Endodermal cell (in vitro differentiated cells): Measurements from ENCODE around the gene ZNF775. TPM values are rescaled to one million over a fixed set of nuclear protein-coding genes. Genes with fewer than 3 reads are reported as not detected.

Experiments
- DNase-seq: peaks from one replicate; pipeline ENCODE4 v3.0.0-alpha.2; 2017
- H3K27ac ChIP-seq: 2 replicates; pipeline ENCODE4 v1.5.1; 2013; ENCODE audit warnings: mild to moderate bottlenecking, low read depth, low read length, moderate library complexity
- H3K27me3 ChIP-seq: 2 replicates; pipeline ENCODE4 v1.6.1; 2013; ENCODE audit warnings: mild to moderate bottlenecking, low read length, moderate library complexity; ENCODE audit not compliant: insufficient read depth, control insufficient read depth, poor library complexity, severe bottlenecking
- H3K36me3 ChIP-seq: 2 replicates; pipeline ENCODE4 v1.7.0; 2013; ENCODE audit warnings: mild to moderate bottlenecking, low read length, moderate library complexity; ENCODE audit not compliant: control insufficient read depth, insufficient read depth
- H3K4me1 ChIP-seq: one replicate; pipeline ENCODE4 v1.7.0; 2013; ENCODE audit warnings: low read length; ENCODE audit not compliant: control insufficient read depth, insufficient read depth
- H3K4me3 ChIP-seq: 2 replicates; pipeline ENCODE4 v1.5.1; 2013; ENCODE audit warnings: mild to moderate bottlenecking, low read length, moderate library complexity
- H3K9ac ChIP-seq: 2 replicates; pipeline ENCODE4 v1.6.1; 2013; ENCODE audit warnings: mild to moderate bottlenecking, low read length, moderate library complexity; ENCODE audit not compliant: poor library complexity, severe bottlenecking; ENCODE audit errors: extremely low read depth
- H3K9me3 ChIP-seq: 2 replicates; pipeline ENCODE4 v1.6.1; 2013; ENCODE audit warnings: mild to moderate bottlenecking, low read length, moderate library complexity; ENCODE audit not compliant: control insufficient read depth
- H3K27ac Mint-ChIP-seq: 2 replicates; pipeline ENCODE4 v1.8.0; 2020; ENCODE audit warnings: mixed read lengths
- H3K27me3 Mint-ChIP-seq: 2 replicates; pipeline ENCODE4 v1.8.0; 2021; ENCODE audit warnings: mild to moderate bottlenecking, mixed read lengths; ENCODE audit not compliant: insufficient read depth
- H3K36me3 Mint-ChIP-seq: 2 replicates; pipeline ENCODE4 v1.8.0; 2020; ENCODE audit warnings: low read depth, mixed read lengths
- H3K4me1 Mint-ChIP-seq: 2 replicates; pipeline ENCODE4 v1.8.0; 2020; ENCODE audit warnings: mixed read lengths
- H3K4me3 Mint-ChIP-seq: 2 replicates; pipeline ENCODE4 v1.8.0; 2020; ENCODE audit warnings: mild to moderate bottlenecking, moderate library complexity, mixed read lengths
- H3K9me3 Mint-ChIP-seq: 2 replicates; pipeline ENCODE4 v1.8.0; 2020; ENCODE audit warnings: mild to moderate bottlenecking, mixed read lengths
- WGBS, 2 experiments: methylation state at CpG; one replicate each; pipeline versions ENCODE4 v1.1.5 to v1.1.7; 2013; ENCODE audit warnings: missing lambda C conversion rate in 2 of 2, mixed read lengths in 1 of 2; ENCODE audit not compliant: insufficient coverage in 1 of 2, insufficient read length in 1 of 2; 5-methylcytosine and 5-hydroxymethylcytosine counted together
- total RNA-seq, 2 donors: library from RNA; stranded (reverse); fragmentation: NEBNext Ultra II Directional in 1 of 2; extraction: Animal tissue kit (Norgen Biotek cat#: 25700) in 1 of 2; gene quantifications; 2 replicates in 1 of 2; 3 replicates in 1 of 2; pipeline ENCODE4 v1.2.1, GENCODE V29; 2021
- TF ChIP-seq, protein P1 (sequence below): fragments of 200-600 bp; sonication (generic); conservative IDR thresholded peaks from 2 replicates; pipeline ENCODE4 v1.5.0; 2021; ENCODE audit warnings: antibody characterized with exemption, mild to moderate bottlenecking

Gene ZNF775
- total RNA-seq, 2 donors from 2014 or later: 10.0 to 11.3 TPM

DNA sequence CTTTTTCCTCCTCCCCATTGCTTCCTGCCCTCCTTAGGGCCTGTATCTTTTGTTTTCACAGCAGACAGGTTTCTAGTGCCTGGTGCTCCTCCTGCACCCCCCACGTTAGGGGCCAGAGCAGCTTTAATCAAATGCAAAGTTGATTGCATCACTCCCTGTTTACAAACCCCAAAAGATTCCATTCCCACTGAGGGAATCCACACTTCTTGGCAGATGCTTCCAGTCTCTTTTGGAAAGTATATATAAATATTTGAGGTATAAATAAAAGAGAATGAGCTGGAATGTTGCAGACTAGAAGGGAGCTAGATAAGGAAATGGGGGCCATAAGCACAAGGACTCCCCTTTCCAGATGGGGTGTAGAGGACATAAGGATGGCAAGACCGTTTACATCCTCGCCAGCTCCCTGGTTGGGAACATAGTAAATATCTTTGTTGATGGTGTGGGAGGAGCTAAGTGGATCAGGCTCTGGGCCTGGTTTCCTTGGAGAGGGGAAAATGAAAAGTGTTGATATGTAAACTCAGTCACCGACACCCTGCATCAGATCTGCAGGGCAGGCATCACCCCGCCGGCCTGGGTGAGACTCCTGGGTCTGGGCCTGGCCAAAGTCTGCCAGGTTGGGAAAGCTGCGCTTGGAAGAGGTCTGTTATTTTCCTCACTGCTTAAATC, 43.9 kb upstream of the ZNF775 start:
- DNase-seq: peak; percentile 75
- Histone ChIP-seq H3K9ac (no peak overlapping the region), H3K27ac (no peak overlapping the region), H3K27me3 (no peaks in the 10 kb centered on the region), H3K9me3 (no peaks in the 10 kb centered on the region), H3K4me3 (no peak overlapping the region), H3K4me1 (no peaks in the 10 kb centered on the region), H3K36me3 (peaks cover 5% of the 10 kb centered on the region)
- H3K27me3 Mint-ChIP-seq: peaks cover 8% of the 10 kb centered on the region
- peak overlapping the region; percentile 84 for H3K27ac Mint-ChIP-seq
- H3K4me3 Mint-ChIP-seq: no peak overlapping the region
- 61 to 69% methylated on average over 5 to 7 of the region's 7 CpGs for WGBS, 2 experiments
- TF ChIP-seq, protein P1, sequence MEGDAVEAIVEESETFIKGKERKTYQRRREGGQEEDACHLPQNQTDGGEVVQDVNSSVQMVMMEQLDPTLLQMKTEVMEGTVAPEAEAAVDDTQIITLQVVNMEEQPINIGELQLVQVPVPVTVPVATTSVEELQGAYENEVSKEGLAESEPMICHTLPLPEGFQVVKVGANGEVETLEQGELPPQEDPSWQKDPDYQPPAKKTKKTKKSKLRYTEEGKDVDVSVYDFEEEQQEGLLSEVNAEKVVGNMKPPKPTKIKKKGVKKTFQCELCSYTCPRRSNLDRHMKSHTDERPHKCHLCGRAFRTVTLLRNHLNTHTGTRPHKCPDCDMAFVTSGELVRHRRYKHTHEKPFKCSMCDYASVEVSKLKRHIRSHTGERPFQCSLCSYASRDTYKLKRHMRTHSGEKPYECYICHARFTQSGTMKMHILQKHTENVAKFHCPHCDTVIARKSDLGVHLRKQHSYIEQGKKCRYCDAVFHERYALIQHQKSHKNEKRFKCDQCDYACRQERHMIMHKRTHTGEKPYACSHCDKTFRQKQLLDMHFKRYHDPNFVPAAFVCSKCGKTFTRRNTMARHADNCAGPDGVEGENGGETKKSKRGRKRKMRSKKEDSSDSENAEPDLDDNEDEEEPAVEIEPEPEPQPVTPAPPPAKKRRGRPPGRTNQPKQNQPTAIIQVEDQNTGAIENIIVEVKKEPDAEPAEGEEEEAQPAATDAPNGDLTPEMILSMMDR: no peak
- H3K36me3 Mint-ChIP-seq: peaks cover 12% of the 10 kb centered on the region
- peaks cover 25% of the 10 kb centered on the region for H3K4me1 Mint-ChIP-seq
- no peaks in the 10 kb centered on the region for H3K9me3 Mint-ChIP-seq

DNA sequence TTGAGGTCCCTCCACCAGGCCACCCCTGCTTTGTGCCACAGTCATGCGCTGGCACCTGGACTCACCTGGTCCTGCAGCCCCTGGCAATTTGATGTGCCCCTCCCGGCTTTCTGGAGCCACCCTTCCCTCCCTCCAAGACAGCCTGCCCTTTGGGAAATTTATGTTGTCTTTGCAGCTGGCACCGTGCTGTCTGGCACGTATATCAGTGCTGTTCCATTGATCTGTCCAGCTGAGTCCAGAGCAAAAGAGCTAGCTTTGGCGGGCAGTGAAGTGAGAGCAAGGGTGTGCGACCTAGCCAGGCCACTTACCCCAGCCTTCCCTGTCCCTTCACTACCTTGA, 43.4 kb upstream of the ZNF775 start:
- 93 to 100% methylated on average over 4 to 6 of the region's 6 CpGs for WGBS, 2 experiments
- no peaks in the 10 kb centered on the region for H3K9me3 Mint-ChIP-seq
- Histone ChIP-seq H3K36me3 (peaks cover 5% of the 10 kb centered on the region), H3K9me3 (no peaks in the 10 kb centered on the region), H3K4me3 (no peak overlapping the region), H3K27ac (no peak overlapping the region), H3K27me3 (peaks cover under 1% of the 10 kb centered on the region), H3K9ac (no peak overlapping the region), H3K4me1 (no peaks in the 10 kb centered on the region)
- no peak for DNase-seq
- peaks cover 11% of the 10 kb centered on the region for H3K27me3 Mint-ChIP-seq
- peaks cover 26% of the 10 kb centered on the region for H3K4me1 Mint-ChIP-seq
- no peak overlapping the region for H3K4me3 Mint-ChIP-seq
- peaks cover 12% of the 10 kb centered on the region for H3K36me3 Mint-ChIP-seq
- H3K27ac Mint-ChIP-seq: peak overlapping the region; percentile 66
- TF ChIP-seq, protein P1: no peak

DNA sequence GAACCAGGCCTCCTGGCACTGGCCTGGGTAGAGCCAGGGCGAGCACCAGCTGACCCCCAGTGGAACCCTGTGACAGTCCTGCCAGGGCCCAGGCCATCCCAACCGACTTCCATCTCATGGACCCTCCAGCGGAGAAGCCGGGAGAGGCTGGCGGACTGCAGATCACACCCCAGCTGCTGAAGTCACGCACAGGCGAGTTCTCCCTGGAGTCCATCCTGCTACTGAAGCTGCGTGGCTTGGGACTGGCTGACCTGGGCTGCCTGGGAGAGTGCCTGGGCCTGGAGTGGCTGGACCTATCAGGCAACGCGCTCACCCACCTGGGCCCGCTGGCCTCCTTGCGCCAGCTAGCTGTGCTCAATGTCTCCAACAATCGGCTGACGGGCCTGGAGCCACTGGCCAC, 42.4 kb upstream of the ZNF775 start:
- H3K4me3 Mint-ChIP-seq: no peak overlapping the region
- no peaks in the 10 kb centered on the region for H3K9me3 ChIP-seq
- H3K27me3 ChIP-seq: peaks cover 7% of the 10 kb centered on the region
- H3K27ac Mint-ChIP-seq: no peak overlapping the region
- peaks cover 18% of the 10 kb centered on the region for H3K27me3 Mint-ChIP-seq
- TF ChIP-seq, protein P1: no peak
- no peak overlapping the region for H3K9ac ChIP-seq
- H3K4me3 ChIP-seq: no peak overlapping the region
- 96% methylated on average over 13 to 14 of the region's 14 CpGs for WGBS, 2 experiments
- H3K9me3 Mint-ChIP-seq: no peaks in the 10 kb centered on the region
- H3K27ac ChIP-seq: no peak overlapping the region
- peaks cover 26% of the 10 kb centered on the region for H3K4me1 Mint-ChIP-seq
- H3K4me1 ChIP-seq: peaks cover under 1% of the 10 kb centered on the region
- no peak for DNase-seq
- H3K36me3 ChIP-seq: peaks cover 1% of the 10 kb centered on the region
- H3K36me3 Mint-ChIP-seq: peaks cover 6% of the 10 kb centered on the region
